A549 treated with AZD2906 at 1 μM for 4 hours (cell line): Measurements from ENCODE around the gene CSPG4. TPM values are rescaled to one million over a fixed set of nuclear protein-coding genes. Genes with fewer than 3 reads are reported as not detected.

Source experiments
- total RNA-seq: library from RNA; stranded (reverse); fragments of 200-300 nt; extraction: Qiagen RNA extraction; gene quantifications from 5 replicates; pipeline ENCODE4 v1.2.3, GENCODE V29; 2022

The CSPG4 gene, protein sequence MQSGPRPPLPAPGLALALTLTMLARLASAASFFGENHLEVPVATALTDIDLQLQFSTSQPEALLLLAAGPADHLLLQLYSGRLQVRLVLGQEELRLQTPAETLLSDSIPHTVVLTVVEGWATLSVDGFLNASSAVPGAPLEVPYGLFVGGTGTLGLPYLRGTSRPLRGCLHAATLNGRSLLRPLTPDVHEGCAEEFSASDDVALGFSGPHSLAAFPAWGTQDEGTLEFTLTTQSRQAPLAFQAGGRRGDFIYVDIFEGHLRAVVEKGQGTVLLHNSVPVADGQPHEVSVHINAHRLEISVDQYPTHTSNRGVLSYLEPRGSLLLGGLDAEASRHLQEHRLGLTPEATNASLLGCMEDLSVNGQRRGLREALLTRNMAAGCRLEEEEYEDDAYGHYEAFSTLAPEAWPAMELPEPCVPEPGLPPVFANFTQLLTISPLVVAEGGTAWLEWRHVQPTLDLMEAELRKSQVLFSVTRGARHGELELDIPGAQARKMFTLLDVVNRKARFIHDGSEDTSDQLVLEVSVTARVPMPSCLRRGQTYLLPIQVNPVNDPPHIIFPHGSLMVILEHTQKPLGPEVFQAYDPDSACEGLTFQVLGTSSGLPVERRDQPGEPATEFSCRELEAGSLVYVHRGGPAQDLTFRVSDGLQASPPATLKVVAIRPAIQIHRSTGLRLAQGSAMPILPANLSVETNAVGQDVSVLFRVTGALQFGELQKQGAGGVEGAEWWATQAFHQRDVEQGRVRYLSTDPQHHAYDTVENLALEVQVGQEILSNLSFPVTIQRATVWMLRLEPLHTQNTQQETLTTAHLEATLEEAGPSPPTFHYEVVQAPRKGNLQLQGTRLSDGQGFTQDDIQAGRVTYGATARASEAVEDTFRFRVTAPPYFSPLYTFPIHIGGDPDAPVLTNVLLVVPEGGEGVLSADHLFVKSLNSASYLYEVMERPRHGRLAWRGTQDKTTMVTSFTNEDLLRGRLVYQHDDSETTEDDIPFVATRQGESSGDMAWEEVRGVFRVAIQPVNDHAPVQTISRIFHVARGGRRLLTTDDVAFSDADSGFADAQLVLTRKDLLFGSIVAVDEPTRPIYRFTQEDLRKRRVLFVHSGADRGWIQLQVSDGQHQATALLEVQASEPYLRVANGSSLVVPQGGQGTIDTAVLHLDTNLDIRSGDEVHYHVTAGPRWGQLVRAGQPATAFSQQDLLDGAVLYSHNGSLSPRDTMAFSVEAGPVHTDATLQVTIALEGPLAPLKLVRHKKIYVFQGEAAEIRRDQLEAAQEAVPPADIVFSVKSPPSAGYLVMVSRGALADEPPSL (N-terminal part only)
- total RNA-seq = 0.09 to 0.15 TPM (median 0.13 TPM) in 5 replicates

DNA sequence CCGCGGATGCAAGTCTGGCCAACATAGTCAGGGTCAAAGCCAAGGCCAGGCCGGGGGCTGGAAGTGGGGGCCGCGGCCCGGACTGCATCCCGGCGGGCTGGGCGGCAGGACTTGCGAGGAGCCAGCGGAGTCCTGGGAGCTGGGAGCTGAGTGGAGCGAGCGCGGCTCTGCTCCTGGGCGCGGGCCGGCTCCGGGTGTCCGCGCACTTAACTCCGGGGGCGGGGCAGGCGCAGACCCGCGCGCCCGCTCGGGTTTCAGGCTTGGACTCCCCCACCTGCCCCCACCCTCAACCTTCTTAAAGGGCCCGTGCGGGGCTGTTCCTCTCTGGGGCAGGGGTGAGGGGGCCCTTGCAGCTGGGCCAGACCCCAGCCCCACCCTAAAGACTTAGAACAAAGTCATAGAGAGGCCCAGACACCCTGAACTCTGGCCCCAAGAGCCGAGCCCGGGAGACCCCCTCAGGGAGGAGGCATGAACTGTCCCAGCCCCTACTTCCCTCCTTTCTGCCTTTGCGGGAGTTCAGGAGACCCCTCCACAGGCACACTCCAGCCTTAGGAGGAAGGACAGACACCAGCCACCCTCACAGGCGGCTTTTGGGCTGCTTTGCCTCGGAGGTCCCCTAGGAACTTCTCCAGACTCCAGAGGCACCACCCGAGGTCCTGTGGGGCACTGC is at the start of gene CSPG4:
CSPG4 (minus strand) TSS at position 181 of the 670 bp plus-strand sequence; CDS start at position 88, 93 bp downstream.

DNA sequence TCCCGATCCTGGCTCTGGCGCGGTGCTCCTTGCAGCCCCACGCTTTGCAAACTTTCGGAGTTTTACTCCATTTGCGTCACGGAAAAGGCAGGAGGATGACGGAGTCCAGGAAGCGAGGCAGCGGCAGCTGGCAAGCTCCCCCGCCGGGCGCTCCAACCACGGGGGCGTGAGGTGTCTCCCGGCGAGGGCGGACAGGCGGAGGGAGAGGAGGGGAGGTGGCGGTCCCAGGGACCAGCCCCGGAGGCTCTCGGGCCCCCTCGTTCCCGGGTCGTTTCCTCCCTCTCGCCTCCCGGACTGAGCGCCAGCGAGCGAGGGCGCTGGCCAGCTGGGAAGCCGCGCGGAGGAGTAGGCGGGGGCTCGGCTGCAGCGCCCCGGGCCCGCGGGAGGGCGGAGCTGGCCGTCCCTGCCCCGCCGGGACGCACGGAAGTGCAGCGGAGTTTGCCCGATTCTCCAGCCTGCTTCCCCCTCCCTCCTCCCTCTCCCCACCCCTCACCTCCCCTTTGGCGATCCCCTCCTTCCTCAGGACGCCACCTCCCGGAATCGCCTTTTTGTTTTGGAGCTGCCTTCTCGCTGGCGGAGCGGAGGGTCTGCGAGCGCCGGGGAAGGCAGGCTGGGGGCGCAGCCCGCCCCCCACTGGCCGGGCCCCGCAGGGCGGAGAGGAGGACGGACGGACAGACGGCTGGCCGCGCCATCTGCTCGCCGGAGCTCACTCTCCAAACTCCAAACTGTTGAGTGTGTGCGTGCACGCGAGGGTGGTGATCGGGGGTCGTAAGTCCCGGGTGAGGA is 65.1 kb downstream of the CSPG4 start, which contains the start of gene SNX33:
SNX33 (plus strand) TSS at position 543 of the 786 bp plus-strand sequence. CDS start 1,191 bp downstream, outside the sequence.

DNA sequence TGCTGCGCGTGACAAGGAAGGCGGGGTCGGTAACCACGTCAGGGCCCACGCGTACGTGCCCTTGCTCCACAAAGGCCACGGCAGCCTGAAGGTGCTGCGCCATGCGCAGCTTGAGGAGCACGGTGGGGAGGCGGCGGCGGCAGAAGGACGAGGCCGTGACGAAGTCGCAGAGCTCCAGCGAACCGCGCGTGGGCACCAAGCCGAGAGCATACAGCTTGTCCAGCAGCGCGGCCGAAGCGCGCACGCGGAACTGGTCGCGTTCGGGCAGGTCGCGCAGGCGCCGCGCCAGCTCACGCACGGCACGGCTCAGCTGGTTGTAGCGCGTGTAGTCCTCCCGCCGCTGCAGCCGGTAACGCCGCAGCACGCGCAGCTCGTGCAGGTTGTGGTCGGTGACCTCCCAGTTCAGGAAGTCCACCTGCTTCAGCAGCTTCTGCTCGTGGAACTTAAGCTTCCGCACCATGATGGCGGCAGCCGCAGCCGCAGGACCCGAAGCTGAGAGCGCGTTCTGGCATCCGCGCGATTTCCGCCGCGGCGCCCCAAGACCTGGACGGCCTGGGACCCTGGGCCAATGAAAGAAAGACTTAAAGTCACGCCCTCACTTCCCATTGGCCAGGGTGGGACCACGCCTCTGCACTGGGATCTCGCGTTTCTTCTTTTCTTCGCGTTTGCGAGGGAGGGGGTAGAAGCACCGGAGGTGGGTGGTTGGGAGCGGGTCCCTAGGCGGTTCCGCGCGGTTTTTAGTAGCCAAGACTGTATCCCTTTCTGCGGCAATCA is 72.8 kb downstream of the CSPG4 start, which contains the start of gene IMP3:
IMP3 (minus strand) TSS at position 516 of the 774 bp plus-strand sequence; CDS start at position 460, 56 bp downstream.

GRCh38 chr15:75625542-75626347 is 86.9 kb downstream of the CSPG4 start, which contains the start of gene SNUPN:
TSS of gene SNUPN (minus strand) at chr15:75625725. CDS start at chr15:75621051, 4,674 bp downstream.

Other genes with a start within 250 kb of the CSPG4 start
- gene PTPN9, start 133.5 kb downstream of the CSPG4 start, total RNA-seq = 38.4 to 54.7 TPM (median 47.4 TPM) in 5 replicates
- gene SNUPN, start 87.1 kb downstream of the CSPG4 start, total RNA-seq = 27.5 to 32.9 TPM (median 30.4 TPM) in 5 replicates
- 84.3 to 125 TPM (median 119 TPM) in 5 replicates for gene IMP3, start 72.6 kb downstream of the CSPG4 start, total RNA-seq
- gene SNX33, start 64.9 kb downstream of the CSPG4 start, total RNA-seq = 12.5 to 16.3 TPM (median 15.4 TPM) in 5 replicates
- 38.4 to 44.9 TPM (median 41.9 TPM) in 5 replicates for gene UBE2Q2, start 130.6 kb upstream of the CSPG4 start, total RNA-seq
- 65.4 to 79.8 TPM (median 76.7 TPM) in 5 replicates for gene FBXO22, start 191.0 kb upstream of the CSPG4 start, total RNA-seq